ENCODE results near the gene ARPC1A.

ARPC1A gene

DNA sequence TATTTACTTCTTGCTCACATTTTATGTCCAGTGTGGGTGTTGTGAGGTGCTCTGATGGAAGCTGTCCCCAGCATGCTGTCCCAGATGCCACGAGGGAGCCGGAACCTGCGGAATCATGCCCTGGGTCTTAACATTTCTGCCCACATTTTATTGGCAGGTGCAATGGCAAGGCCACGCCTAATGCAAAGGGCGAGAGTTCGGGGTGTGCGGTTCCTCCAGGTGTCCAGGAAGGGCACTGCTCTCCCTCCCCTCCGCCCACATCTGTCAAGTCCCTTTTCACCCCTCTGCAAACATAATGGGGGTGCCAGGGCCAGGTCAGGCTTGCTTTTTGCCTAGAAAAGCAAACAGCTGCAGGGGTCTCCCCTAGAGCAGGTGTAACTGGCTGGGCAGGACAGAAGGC, 66.3 kb downstream of the ARPC1A start:
- DNase-seq, result no peak

GRCh38 chr7:99392659-99393354, 67.1 kb downstream of the ARPC1A start:
- DNase-seq, result peak; percentile 33

- no peak for DNase-seq
Measured at GRCh38 chr7:99393355-99394187, 67.9 kb downstream of the ARPC1A start.

DNA sequence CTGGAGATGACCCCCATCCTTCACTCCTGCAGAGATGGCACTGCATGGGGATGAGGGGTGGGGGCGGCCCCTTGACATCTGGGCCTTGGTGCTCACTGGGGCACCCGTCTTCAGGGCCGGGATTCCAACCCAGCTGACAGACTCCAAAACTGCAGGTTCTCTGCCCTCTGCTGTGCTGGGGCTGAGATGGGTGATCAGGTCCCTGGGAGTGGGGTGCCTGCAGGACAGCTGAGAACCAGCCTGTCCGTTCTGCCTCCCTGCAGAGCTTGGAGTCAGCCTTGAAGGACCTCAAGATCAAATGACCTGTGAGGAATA, 68.4 kb downstream of the ARPC1A start:
- DNase-seq, result no peak

DNA sequence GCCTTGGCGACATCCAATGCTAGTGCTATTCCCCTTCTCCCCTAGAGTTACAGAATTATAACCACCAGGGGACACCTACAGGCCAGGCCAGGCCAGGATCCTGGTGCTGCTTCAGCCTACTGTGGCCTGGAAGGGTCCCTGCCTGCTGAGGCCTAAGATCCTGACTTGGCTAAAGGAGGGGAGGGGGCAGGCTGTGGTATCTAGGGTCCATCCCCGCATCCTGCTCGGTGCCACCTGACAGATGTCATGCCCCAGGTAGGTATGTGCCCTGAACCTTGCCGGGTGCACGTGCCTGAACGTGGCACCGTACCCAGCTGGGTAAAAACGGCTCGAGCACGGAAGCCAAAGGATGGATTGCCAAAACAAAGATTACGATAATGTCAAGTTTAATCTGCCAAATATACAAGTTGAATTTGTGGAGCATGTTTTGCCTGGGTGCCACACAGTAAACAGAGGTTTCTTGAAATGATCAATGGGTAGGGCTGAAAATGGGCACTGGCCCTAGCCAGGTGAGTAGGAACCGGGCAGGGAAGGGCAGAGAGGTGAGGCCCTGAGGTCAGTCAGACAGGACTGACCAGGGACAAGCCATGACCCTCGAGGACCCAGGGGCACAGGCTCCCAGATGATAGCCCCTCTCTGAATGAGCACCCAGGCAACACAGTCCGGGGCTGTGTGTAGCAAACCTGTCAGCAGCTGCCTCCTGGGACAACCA, 70.1 kb downstream of the ARPC1A start:
- DNase-seq, result no peak

GRCh38 chr7:99396418-99397296, 71.0 kb downstream of the ARPC1A start:
- DNase-seq, result no peak

- no peak for DNase-seq
Measured at GRCh38 chr7:99397297-99397983, 71.7 kb downstream of the ARPC1A start.

DNA sequence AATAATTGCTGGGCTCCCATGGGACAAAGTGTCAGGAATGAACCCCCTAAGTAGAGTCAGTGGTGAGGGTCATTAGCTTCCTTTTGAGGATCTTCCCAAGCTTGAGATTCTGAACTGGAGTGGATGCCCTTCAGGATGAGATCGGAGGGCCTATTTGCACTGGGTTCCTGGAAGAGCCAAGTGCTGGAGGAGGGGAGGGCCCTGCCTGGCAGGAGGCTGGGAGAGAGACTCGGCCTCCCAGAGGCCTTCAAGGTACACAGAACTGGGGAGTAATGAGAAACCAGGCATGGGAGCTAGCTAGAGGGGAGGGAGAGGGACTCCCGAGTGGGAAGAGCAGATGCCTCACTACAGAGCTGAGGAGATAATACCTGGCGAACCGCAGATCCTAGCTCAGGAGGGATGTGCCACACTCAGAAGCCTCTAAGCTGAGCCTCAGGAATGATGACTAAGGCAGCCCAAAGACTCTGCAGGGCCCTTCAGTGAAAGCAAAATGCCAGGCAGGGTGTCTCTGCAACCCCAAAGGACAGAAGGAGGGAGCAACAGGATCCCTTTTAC, 73.3 kb downstream of the ARPC1A start:
- no peak for DNase-seq

DNA sequence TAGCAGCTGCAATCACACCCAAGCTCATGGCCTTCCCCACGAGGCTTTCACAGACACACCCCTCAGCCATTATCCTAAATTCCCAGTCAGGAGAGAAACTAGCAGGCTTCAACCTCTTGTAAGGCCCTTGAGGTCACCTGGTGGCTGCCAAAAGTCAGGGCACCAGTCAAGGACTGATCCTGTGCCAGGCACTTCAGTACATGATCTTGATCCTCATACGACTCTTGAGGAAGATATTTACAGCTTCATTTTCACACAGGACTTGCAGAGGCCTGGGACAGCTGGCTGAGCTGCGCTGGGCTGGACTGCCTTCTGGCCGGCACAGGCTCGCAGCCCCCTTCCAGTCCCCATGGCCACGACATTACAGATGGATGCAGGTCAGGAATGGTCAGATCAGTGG, 73.9 kb downstream of the ARPC1A start:
- no peak for DNase-seq

GRCh38 chr7:99402854-99403253, 77.2 kb downstream of the ARPC1A start:
- DNase-seq, result no peak

- DNase-seq, result no peak
Measured at GRCh38 chr7:99403764-99404163, 78.1 kb downstream of the ARPC1A start.

- no peak for DNase-seq
Measured at GRCh38 chr7:99404235-99404976, 78.7 kb downstream of the ARPC1A start.

DNA sequence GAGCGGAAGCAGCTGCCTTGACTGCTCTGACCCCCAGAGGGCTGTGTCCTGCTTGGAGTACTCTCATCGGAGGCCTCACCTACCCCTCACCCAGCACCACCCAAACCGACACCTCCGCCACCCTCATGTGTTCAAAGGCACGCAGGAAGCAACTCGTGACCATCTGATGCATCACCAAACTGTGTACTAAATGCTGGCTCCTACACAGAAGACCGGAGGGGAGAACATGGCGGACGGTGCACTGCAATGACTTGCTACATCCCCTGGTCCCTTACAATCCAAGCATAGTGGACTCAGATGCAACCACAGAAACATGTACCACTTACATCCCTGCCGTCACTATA, 79.3 kb downstream of the ARPC1A start:
- DNase-seq, result no peak

GRCh38 chr7:99406557-99406956, 80.9 kb downstream of the ARPC1A start:
- DNase-seq, result no peak

DNA sequence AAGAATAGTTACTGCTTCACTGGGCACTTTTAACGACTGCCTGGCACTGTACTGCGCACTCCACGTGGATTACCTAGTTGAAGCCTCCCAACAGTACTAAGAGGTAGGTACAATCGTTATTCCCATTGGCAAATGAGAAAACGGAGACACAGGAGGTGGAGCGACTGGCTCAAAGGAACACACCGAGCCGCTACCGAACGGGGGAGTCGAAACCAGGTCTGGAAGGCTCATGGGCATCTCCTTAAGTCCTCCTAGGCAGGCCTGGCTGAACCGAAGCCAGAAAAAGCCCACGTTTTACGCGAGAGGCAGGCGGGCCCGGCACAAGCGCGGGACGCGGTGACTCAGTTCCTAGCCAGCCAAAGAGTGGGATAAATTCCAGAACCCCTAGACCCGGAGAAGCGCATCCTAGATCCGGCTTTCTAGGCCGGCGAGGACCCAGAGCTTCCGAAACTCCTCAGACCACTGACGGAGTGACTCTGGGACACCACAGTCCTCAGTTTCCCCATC, 82.2 kb downstream of the ARPC1A start:
- peak; percentile 78 for DNase-seq

DNA sequence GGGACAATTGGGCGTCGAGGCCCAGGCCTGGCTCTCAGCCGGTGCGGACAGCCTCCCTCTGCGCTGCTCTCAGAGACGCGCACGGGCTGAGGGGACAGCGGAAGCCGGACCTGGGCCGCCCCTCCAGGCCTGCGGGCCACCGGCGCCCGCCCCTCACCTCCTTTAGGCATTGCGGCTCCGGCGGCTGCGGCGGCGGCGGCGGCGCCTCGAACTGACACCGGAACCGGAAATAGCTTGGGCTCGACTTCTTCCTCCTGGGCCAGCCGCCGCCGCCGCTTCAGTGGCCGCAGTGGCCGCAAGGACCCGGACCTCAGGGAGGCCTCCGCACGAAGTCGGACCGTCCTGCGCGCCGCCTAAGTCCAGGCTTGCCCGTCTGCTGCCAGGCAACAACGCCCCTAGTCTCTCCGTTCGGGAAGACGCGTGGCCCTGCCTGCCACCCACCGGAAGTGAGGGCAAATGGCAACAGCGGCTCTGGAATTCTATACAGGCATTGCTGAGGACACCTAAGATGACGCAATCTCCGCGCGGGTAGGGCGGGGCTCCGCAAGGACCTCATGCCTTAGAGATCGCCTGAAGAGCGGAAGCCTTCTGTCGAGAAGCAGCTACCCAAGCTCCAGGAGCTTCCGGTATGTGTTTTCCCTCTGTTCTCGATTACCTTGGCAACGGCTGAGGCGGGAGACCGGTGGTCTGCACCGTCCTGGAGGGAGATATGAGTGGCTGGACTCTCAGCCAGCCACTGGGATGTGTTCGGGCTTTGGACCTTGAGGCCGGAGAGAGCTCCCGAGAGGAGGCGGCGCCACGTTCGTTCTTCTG, 82.9 kb downstream of the ARPC1A start, which contains the start of the genes BUD31 and PDAP1:
Gene BUD31 (plus strand): TSS at position 591 of the 813 bp plus-strand sequence. CDS start 2,124 bp downstream, outside the sequence.
Gene PDAP1 (minus strand): TSS at position 219 of the 813 bp plus-strand sequence. CDS start 49 bp downstream, at position 170.
- peak; percentile 94 for DNase-seq

DNA sequence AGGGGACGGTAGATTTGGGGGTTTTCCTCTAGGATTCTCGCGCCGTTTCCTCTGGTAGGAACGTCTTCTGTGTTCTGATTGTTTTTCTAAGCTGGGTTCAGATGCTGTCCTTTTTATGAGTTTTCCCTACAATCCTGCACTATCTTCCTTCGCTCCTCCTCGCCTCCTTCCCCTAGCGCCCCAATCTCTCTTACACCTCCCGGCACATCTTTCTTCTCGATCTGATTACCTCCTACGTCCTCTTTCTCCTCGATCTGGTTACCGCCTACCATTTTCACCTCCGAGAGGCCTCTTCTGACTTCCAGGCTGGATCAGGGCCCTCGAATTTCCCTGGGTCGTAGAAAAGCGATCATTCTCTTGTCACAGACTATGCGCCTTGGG, 83.5 kb downstream of the ARPC1A start:
- no peak for DNase-seq

GRCh38 chr7:99409806-99410205, 84.1 kb downstream of the ARPC1A start:
- no peak for DNase-seq

GRCh38 chr7:99410635-99411034, 84.9 kb downstream of the ARPC1A start:
- DNase-seq, result no peak
